ENCODE results near the gene IRAK2.

IRAK2 gene

DNA sequence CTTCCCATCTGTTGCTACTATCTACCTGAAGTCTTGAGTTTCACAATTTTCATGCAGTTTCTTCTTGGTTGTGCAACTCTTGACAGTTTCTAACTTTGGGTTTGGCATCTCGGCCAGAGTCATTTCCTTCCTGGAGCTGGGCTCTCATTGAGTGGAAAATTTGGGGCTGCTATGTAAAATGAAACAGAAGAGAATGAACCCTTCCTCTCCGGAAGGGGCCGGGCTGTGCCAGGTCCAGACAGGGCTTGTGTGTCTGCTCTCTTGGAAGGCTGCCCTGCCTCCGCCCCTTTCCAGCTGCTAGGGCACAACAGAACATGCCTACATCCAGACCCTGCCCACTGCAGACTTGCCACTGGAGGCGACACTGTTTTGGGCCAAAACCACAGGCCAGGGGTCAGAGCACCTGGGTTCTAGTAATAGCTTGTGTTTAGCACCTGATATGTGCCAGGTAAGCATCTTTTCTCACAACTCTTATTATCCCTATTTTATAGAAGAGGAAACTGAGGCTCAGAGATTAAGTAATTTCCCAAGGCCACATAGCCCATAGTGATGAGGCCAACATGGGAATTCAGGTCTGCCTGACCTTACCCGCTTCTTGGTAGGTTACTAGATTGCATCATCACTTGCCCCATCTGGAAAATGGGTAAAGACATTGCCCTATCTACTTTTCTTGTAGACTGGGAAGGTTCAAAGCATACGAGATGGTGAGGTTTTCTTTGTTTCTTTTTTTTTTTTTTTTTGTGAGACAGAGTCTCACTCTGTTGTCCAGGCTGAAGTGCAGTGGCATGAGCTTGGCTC is 25.0 kb downstream of the IRAK2 start:
- peak; percentile 83 to 91 (median 90) for DNase-seq

DNA sequence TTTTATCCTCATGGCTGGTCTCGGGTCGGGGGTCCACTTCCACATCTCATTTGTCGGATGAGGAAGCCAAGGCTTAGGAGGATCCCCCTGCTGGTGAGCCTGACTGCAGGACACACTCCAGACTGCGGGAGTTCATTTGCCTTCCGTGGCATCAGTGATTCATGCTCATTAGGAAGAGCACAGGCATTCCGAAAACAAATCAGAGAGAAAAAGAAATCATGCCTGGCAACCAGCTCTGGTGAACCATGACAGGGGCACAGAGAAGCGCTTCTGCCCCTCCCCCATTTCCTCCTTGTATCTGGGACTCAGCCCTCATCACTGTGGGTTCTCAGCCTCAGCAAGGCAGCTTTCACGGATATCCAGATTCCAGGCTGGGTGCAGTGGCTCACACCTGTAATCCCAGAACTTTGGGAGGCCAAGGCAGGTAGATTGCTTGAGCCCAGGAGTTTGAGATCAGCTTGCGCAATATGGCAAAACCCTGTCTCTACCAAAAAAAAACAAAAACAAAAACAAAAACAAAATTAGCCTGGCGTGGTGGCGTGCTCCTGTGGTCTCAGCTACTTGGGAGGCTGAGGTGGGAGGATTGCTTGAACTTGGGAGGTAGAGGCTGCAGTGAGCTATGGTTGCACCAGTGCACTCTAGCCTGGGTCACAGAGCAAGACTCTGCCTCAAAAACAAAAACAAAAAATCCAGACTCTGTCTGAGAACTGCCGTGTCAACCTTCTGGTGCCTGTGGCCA is 28.4 kb downstream of the IRAK2 start:
- peak; percentile 68 to 86 (median 78) for DNase-seq

DNA sequence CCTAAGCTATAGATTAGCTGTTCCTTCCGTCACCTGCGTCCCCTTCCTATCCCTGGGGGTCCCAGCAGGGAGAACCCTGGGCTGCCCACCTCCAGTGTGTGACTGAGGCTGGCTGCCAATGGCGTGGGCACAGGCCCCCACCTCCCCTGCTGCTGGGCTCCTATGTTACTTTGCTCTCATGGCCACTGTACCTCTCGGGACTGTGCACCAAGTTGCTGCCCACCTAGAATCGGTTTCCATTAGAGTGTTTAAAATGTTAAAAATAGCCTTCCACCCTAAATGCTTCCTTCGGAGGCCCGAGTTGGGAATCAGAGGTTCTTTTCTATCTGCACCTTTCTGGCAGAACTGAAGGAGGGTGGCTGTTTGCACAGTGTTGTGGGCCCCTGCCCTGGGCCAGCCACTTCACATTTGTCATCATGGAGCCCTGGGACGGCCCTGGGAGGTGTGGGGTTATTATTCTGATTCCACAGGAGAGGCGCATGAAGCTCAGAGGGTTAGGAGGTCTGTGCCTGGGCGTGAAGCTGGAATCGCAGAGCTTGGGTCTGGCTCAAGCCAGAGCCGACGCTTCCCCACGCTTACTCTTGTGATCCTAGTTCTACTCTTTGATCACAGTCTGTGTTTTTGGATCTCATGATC is 29.1 kb downstream of the IRAK2 start:
- no peak for DNase-seq

- DNase-seq: peak in 3 of 4 experiments; percentile 49 to 52 (median 49)
These were observed 29.8 kb downstream of the IRAK2 start for GRCh38 chr3:10194328-10195071.

DNA sequence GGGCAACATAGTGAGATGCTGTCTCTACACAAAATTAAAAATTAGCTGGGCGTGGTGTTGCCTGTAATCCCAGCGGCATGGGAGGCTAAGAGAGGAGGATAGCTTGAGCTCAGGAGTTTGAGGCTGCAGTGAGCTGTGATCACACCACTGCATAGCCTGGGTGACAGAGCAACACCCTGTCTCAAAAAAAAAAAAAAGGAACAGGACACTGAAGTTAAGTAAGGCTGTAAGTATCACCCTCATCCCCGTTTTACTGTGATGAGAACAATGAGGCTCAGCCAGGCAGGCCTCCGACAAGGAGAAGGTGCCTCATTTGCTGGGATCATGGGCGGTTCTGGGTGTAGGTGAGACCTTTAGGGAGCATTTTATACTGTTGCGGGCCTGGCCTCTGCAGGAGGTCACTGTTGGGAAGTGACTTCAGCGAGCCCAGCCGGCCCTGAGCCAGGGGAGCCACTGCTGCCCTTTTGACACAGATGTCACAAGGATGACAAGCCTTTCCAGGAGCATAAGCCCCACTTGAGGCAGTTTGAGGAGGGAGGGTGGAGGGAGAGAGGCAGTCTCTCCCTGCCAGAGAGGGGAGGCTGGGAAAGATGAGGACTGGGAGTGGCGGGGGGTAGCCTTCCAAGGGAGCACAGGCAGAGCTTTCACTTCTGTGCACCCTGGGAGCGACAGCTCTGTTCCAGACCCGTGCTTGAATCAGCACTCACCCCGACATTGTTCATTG is 30.8 kb downstream of the IRAK2 start:
- peak; percentile 34 to 69 (median 57) for DNase-seq

GRCh38 chr3:10196389-10197052 is 31.8 kb downstream of the IRAK2 start:
- peak in 2 of 4 experiments; percentile 38 to 47 for DNase-seq

GRCh38 chr3:10198226-10198625 is 33.5 kb downstream of the IRAK2 start:
- no peak for DNase-seq

- DNase-seq: peak; percentile 40 to 68 (median 64)
These were observed 34.3 kb downstream of the IRAK2 start for GRCh38 chr3:10198761-10199649.

DNA sequence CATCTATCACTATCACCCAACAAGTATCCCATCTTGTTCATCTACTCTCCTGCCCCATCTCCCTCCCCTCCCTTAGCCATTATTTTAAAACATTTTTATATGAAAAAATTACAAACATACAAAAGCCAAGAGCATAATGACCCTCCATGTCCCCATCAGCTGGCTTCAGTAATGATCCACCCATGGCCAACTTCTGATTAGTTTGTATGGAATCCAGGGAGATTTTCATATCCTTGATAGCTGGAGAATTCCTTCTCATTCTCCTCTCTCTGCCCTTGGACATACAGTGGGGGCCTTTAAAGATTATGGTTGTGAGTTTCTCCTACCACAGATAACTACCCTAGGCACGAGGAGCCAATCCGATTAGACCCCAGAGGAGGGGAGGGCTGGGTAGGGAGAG is 40.2 kb downstream of the IRAK2 start:
- no peak for DNase-seq

DNA sequence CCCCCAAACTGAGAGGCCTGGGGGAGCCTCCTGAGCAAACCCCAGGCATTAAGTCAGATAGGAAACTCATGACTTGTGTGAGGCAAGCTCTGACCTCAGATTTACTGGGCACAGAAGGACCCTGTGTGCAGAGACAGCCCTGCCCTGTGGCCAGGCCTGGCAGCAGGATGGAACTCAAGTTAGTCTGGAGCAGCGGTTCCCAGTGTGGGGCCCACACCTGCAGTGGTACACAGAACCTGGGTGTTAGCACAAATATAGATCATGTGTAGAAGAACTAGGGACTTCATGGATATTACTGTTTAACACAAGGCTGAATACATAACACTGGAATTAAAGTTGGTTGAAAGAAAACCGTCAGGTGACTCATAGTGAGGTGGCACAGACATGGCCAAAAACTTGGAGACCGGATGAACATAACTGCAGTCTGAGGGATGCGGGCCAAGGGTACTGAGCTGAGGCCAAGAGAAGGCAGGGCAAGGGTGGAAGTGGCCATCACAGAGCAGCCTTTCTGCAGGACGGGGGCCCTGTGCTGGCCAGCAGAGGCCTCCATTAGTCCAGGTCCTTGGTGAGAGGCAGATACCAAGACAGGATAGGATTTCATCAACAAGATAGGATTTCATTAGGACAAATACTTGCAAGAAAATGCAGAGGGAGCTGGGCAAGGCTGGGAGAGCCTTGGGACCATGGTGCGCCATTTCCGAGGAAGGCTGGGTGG is 40.9 kb downstream of the IRAK2 start:
- peak; percentile 64 to 82 (median 81) for DNase-seq

GRCh38 chr3:10206166-10206511 is 41.4 kb downstream of the IRAK2 start:
- no peak for DNase-seq

DNA sequence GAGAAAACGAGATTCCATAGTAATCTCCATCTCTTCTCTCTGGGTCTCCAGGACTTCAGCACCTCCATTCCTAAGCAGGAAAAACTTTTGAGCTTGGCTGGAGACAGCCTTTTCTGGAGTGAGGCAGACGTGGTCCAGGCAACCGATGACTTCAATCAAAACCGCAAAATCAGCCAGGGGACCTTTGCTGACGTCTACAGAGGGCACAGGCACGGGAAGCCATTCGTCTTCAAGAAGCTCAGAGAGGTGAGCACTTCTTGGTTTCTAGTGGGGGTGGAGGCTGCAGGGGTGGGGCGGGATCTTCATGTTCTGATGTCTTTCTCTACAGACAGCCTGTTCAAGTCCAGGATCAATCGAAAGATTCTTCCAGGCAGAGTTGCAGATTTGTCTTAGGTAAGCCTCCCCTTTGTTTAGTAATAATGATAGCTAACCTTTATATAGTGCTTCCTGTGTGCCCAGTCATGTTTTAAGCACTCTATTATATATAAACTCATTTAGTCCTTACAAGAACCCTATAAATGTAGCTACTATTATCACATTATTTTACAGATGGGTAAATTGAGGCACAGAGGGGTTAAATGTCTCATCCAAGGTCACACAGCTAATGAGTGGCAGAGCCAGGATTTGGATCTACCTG is 48.6 kb downstream of the IRAK2 start:
- DNase-seq: no peak

DNA sequence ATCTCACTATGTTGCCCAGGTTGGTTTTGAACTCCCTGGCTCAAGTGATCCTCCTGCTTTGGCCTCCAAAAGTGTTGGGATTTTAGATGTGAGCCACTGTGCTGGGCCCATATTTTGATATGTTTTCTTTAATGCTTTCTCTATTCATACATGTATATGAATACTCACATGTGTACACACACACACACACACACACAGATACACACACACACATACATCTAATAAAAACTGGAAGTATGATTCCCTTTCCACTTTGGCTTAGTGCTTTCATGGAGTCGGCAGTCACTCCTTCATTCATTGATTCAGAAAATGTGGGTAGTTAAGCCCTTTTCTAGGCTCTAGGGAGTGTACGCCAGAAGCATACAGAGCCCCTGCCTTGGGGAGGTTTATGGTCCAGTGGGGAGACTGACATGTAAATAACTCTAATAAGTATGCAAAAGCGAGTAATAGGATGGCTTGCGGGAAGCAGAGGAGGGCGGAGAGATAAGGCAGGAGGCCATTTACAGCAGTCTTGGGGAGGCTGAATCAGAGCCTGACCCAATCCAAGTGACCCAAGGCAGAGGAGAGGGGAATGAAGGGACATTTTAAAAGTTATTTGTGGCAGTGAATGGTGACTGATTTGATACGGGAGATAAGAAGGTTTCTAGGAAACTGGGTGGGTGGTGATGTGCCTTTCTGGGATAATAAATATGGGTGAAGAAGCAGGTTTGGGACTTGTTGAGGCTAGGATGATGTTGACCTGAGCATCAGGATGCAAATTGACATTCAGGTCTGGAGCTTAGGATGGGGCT is 51.1 kb downstream of the IRAK2 start:
- no peak for DNase-seq

GRCh38 chr3:10217359-10217758 is 52.6 kb downstream of the IRAK2 start:
- DNase-seq: no peak

DNA sequence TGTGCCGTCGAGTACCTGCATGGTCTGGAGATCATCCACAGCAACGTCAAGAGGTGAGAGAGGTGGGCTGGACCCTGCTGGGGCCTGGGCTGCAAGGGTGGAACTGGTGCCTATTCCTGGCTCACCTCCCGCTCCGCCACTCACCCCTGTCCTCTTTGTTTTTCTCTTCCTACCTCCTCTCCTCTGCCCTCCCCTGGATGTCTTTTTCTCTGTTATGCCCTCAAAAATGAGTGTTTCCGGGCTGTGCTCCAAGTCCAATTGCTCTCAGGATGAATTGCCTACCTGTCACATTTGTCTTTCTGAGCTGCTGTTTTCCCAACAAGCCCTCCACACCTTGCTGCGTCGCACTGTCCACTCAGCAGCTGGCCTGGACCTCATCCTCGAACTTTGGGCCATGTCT is 55.0 kb downstream of the IRAK2 start:
- no peak for DNase-seq

GRCh38 chr3:10223676-10224639 is 59.2 kb downstream of the IRAK2 start:
- peak in 3 of 4 experiments; percentile 31 to 54 (median 46) for DNase-seq

Measured in suppressor macrophage (primary cell).